ENCODE data around the gene DPEP2. TPM values are rescaled to one million over a fixed set of nuclear protein-coding genes. Genes with fewer than 3 reads are reported as not detected.
A peak's percentile ranks its signal among the peaks of the same experiment; 100 is the strongest.

Gene DPEP2
- total and polyA plus RNA-seq, 2 of the 13 experiments (the other 11 are each of a cell fraction or from before 2014, with no cell fraction given): 0.18 TPM; not detected in 1

DNA sequence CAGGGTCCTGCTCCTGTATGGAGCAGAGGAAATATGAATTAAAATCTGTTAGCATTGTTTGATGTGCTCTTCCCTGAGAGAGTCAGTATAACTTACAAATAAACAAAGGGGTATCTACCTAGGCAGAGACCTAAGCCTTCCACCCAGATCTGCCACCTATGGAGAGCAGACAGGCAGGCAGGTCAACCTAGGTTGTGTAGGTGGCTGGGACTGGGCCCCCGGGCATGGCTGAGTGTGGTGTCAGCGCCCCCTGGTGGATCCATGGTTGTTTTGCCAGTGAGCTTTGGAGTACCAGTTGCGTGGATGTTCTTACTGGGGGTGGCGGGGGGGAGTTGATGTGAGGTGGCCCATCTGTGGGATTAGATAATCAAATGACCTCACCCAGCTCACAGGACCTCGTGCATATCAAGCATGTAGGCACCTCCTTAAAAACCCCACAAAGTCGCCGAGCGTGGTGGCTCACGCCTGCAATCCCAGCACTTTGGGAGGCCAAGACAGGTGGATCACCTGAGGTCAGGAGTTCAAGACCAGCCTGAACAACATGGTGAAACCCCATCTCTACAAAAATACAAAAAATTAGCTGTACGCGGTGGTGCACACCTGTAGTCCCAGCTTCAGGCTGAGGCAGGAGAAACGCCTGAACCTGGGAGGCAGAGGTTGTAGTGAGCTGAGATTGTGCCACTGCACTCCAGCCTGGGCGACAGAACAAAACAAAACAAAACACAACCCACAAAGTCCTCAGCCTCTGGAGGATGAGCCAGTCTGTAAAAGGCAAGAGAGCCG lies 41.4 kb upstream of the DPEP2 start (continued):
- TF ChIP-seq RXRA (CRISPR knock-in tag; IDR thresholded peaks at IDR 0.05) (peak; percentile 70; the same call in 1 of the 2 replicates), ZNF280D (CRISPR knock-in tag; IDR thresholded peaks at IDR 0.05) (0 out of 2 replicates have a peak, but pooled peaks have one; percentile 52), ZNF414 (CRISPR knock-in tag; IDR thresholded peaks at IDR 0.05) (no peak), ZBTB4 (CRISPR knock-in tag; IDR thresholded peaks at IDR 0.05; ENCODE audit: borderline replicate concordance) (no peak), HNRNPK (IDR thresholded peaks at IDR 0.05; ENCODE audit: low read depth, low read length, poor library complexity, severe bottlenecking) (no peak), MNT (IDR thresholded peaks at IDR 0.05) (no peak), ZNF773 (CRISPR knock-in tag; IDR thresholded peaks at IDR 0.05; ENCODE audit: borderline replicate concordance) (no peak), TBL1XR1 (IDR thresholded peaks at IDR 0.05; ENCODE audit: borderline replicate concordance, low read length, partially characterized antibody) (no peak), MIER3 (CRISPR knock-in tag; IDR thresholded peaks at IDR 0.05; ENCODE audit: borderline replicate concordance) (no peak; the same call in 1 of the 2 replicates), ZNF558 (CRISPR knock-in tag; IDR thresholded peaks at IDR 0.05; ENCODE audit: borderline replicate concordance) (no peak), TCF7L2 (IDR thresholded peaks at IDR 0.05; ENCODE audit: low read depth, low read length) (no peak), ZNF720 (CRISPR knock-in tag; IDR thresholded peaks at IDR 0.05) (no peak), BHLHE40 (IDR thresholded peaks at IDR 0.05; ENCODE audit: low read length) (no peak; the same call in 1 of the 2 replicates), ZGPAT (CRISPR knock-in tag; IDR thresholded peaks at IDR 0.05) (peak; percentile 59; the same call in 1 of the 2 replicates), CHD4 (IDR thresholded peaks at IDR 0.05; ENCODE audit: borderline replicate concordance, low read length) (no peak), ASH2L (IDR thresholded peaks at IDR 0.05; ENCODE audit: insufficient read length, low read depth, low read length) (no peak), ZSCAN12 (CRISPR knock-in tag; IDR thresholded peaks at IDR 0.05) (no peak)
- TF ChIP-seq, protein P1, sequence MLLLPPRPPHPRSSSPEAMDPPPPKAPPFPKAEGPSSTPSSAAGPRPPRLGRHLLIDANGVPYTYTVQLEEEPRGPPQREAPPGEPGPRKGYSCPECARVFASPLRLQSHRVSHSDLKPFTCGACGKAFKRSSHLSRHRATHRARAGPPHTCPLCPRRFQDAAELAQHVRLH (CRISPR knock-in tag; IDR thresholded peaks at IDR 0.05; ENCODE audit: borderline replicate concordance, low read depth): peak; percentile 54; the same call in 1 of the 2 replicates

All from HepG2 (cell line).